WTC11 (cell line): ENCODE data around the gene FAM193B.

Source experiments
- SMAD4 ChIP-seq: sonication (generic); formaldehyde crosslinking; IDR thresholded peaks from 2 replicates; pipeline ENCODE4 v1.8.0; 2022; ENCODE audit warnings: mild to moderate bottlenecking, missing genetic modification reagents
- ZNF317 ChIP-seq: sonication (generic); formaldehyde crosslinking; IDR thresholded peaks from 2 replicates; pipeline ENCODE4 v1.8.1; 2023; ENCODE audit warnings: low read depth, mild to moderate bottlenecking, moderate library complexity, missing genetic modification reagents, borderline replicate concordance
- TF ChIP-seq, protein P1 (sequence below): sonication (generic); formaldehyde crosslinking; IDR thresholded peaks from 2 replicates; pipeline ENCODE4 v1.8.1; 2023; ENCODE audit warnings: mild to moderate bottlenecking, missing genetic modification reagents, moderate library complexity
- TF ChIP-seq, protein P2 (sequence below): sonication (generic); formaldehyde crosslinking; conservative IDR thresholded peaks from 2 replicates; pipeline ENCODE4 v1.8.1; 2022; ENCODE audit warnings: mild to moderate bottlenecking, missing genetic modification reagents

DNA sequence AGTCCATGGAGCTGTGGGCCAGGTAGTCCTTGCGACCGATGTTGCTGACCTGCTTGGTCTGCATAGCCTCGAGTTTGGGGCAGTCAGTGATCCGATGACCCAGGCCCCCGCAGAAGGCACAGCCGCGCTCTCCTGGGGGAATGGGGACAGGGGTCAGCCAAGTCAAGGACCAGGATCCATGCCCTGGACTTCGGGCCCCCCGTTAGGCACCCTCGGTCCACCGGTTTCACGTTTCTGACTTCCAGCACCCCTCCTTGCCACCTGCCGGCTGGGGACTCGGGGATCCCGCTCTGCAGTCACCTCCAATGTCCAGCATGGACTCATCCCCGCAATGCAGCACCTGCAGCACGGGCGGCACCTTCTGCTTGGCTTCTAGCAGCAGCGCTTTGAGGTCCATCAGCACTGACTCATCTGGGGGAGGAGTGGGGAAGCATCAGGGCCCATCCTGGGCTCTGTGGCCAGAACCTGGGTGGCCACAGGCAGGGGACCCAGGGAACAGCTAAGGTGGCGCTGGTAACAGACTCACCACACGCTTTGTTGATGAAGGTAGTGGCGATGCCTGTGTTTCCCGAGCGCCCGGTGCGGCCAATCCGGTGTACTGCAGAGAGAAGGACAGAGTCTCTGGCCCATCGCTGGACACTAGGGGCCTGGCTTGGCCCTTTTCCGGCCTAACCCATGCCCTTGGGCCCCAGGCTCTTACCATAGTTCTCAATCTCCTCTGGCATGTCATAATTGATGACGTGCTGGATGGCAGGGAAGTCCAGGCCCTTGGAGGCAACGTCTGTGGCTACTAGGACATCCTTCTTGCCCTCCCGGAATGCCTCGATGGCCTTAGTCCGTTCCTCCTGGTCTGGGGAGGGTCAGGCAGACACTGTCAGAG is 42.3 kb downstream of the FAM193B start:
- TF ChIP-seq SMAD4 (CRISPR knock-in tag) (no peak), ZNF317 (CRISPR knock-in tag) (no peak)
- TF ChIP-seq, protein P1, sequence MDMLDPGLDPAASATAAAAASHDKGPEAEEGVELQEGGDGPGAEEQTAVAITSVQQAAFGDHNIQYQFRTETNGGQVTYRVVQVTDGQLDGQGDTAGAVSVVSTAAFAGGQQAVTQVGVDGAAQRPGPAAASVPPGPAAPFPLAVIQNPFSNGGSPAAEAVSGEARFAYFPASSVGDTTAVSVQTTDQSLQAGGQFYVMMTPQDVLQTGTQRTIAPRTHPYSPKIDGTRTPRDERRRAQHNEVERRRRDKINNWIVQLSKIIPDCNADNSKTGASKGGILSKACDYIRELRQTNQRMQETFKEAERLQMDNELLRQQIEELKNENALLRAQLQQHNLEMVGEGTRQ = no peak
- TF ChIP-seq, protein P2, sequence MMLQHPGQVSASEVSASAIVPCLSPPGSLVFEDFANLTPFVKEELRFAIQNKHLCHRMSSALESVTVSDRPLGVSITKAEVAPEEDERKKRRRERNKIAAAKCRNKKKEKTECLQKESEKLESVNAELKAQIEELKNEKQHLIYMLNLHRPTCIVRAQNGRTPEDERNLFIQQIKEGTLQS = no peak
